ENCODE data around the gene HMCN1.

DNA sequence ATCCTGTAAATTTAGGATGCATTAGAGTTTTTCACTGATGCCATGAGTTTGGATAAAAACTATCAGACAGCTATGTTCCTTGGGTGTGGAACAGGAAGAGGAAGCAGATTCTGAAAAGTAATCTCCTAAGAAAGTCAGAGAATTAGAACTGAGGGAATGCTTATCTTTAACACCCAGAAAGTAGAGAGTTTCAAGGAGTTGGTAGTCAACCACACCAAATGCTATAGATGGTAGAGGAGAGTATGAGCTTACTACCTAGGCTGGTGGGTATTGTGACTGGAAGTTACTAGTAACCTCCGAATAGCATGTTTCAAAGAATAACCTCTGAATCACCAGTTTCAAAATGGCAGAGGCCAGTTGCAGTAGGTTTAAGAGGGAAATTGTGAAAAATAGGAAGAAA lies 288.0 kb downstream of the HMCN1 start:
- TF ChIP-seq, protein P1, sequence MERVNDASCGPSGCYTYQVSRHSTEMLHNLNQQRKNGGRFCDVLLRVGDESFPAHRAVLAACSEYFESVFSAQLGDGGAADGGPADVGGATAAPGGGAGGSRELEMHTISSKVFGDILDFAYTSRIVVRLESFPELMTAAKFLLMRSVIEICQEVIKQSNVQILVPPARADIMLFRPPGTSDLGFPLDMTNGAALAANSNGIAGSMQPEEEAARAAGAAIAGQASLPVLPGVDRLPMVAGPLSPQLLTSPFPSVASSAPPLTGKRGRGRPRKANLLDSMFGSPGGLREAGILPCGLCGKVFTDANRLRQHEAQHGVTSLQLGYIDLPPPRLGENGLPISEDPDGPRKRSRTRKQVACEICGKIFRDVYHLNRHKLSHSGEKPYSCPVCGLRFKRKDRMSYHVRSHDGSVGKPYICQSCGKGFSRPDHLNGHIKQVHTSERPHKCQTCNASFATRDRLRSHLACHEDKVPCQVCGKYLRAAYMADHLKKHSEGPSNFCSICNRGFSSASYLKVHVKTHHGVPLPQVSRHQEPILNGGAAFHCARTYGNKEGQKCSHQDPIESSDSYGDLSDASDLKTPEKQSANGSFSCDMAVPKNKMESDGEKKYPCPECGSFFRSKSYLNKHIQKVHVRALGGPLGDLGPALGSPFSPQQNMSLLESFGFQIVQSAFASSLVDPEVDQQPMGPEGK (CRISPR knock-in tag; IDR thresholded peaks at IDR 0.05; ENCODE audit: borderline replicate concordance) = no peak
- TF ChIP-seq SNAI2 (CRISPR knock-in tag; IDR thresholded peaks at IDR 0.05) = no peak
